Ascending aorta (tissue), 2 donors: Measurements from ENCODE around the gene GBP7. TPM values are rescaled to one million over a fixed set of nuclear protein-coding genes. Genes with fewer than 3 reads are reported as not detected.
"Not testable (repeated sequence)": the region's sequence is repeated elsewhere in the genome, so short reads cannot be mapped to it uniquely, and the experiment has no call there.

Experiments used
- DNase-seq, 2 donors: peaks; one replicate each; pipeline ENCODE4 v3.0.0-alpha.2; 2019; ENCODE audit warnings: low spot score in 2 of 2
- H3K27ac ChIP-seq, 2 donors: fragments of 200-600 bp; sonication (generic); one replicate each; pipeline ENCODE4 v1.5.1; 2016 to 2017; ENCODE audit warnings: mild to moderate bottlenecking in 1 of 2
- H3K27me3 ChIP-seq: fragments of 200-600 bp; sonication (generic); one replicate; pipeline ENCODE4 v1.5.1; 2017
- H3K36me3 ChIP-seq, 2 donors: fragments of 200-600 bp; sonication (generic); one replicate each; pipeline ENCODE4 v1.5.1; 2016
- H3K4me1 ChIP-seq, 2 donors: fragments of 200-600 bp; sonication (generic); one replicate each; pipeline ENCODE4 v1.5.1; 2016 to 2017; ENCODE audit warnings: mild to moderate bottlenecking in 1 of 2
- H3K4me3 ChIP-seq, 2 donors: fragments of 200-600 bp; sonication (generic); one replicate each; pipeline ENCODE4 v1.5.1; 2016 to 2017; ENCODE audit warnings: mild to moderate bottlenecking in 1 of 2
- H3K9me3 ChIP-seq, 2 donors: fragments of 200-600 bp; sonication (generic); one replicate each; pipeline ENCODE4 v1.5.1; 2016
- CTCF ChIP-seq, 3 experiments: fragments of 200-600 bp in 2 of 3; fragments of 450-650 bp in 1 of 3; sonication (generic) in 2 of 3; IDR thresholded peaks; one replicate each; pipeline ENCODE4 v1.5.1; 2016 to 2019; ENCODE audit warnings: antibody characterized with exemption in 3 of 3, mild to moderate bottlenecking in 1 of 3, moderate library complexity in 1 of 3
- intact Hi-C: fragments of 100-400 bp; cut with DNase I; formaldehyde crosslinking; loops from one replicate; pipeline ENCODE4 v1.15.1; 2023
- total RNA-seq: library from RNA; depleted of rRNA; stranded (reverse); fragments of >200 nt; gene quantifications from one replicate; pipeline ENCODE4 v1.1.0, GENCODE V29; 2016

The GBP7 gene
- total RNA-seq = not detected

GRCh38 chr1:89175601-89176256 lies at the start of gene GBP7:
Gene GBP7, minus strand, starts transcription at chr1:89176003. Its CDS starts 4,068 bp downstream, at chr1:89171935.
- Histone ChIP-seq H3K27ac (no peak within 1 kb of the TSS), H3K9me3 (no peaks in the 10 kb centered on the region), H3K36me3 (no peaks in the 10 kb centered on the region), H3K27me3 (no peaks in the 10 kb centered on the region), H3K4me3 (no peak within 1 kb of the TSS), H3K4me1 (no peaks in the 10 kb centered on the region)
- intact Hi-C loops = no loop called here
- no peak for TF ChIP-seq CTCF (IDR thresholded peaks at IDR 0.05)
- no peak for DNase-seq

- Histone ChIP-seq H3K27me3 (no peaks in the 10 kb centered on the region), H3K27ac (no peak overlapping the region), H3K4me3 (no peak overlapping the region), H3K4me1 (no peaks in the 10 kb centered on the region), H3K9me3 (no peaks in the 10 kb centered on the region), H3K36me3 (no peaks in the 10 kb centered on the region)
- intact Hi-C loops = no loop called here
- no peak for DNase-seq
- no peak for TF ChIP-seq CTCF (IDR thresholded peaks at IDR 0.05)
Observed at GRCh38 chr1:89221341-89221740, 45.5 kb upstream of the GBP7 start.

- H3K4me1 ChIP-seq, DNase-seq, intact Hi-C loops, H3K4me3 ChIP-seq, H3K27ac ChIP-seq, H3K9me3 ChIP-seq, H3K27me3 ChIP-seq, H3K36me3 ChIP-seq: not testable (repeated sequence)
Observed at GRCh38 chr1:89219851-89220250, 44.0 kb upstream of the GBP7 start.

- H3K27me3 ChIP-seq, DNase-seq, H3K4me3 ChIP-seq, H3K9me3 ChIP-seq, H3K36me3 ChIP-seq, H3K4me1 ChIP-seq, intact Hi-C loops, H3K27ac ChIP-seq: not testable (repeated sequence)
Observed at GRCh38 chr1:89218941-89219340, 43.1 kb upstream of the GBP7 start.

GRCh38 chr1:89213347-89213746 lies 37.5 kb upstream of the GBP7 start:
- intact Hi-C loops = no loop called here
- Histone ChIP-seq H3K27ac (no peak overlapping the region), H3K27me3 (no peaks in the 10 kb centered on the region), H3K9me3 (no peaks in the 10 kb centered on the region), H3K4me1 (no peaks in the 10 kb centered on the region), H3K4me3 (no peak overlapping the region), H3K36me3 (no peaks in the 10 kb centered on the region)
- no peak for DNase-seq
- TF ChIP-seq CTCF (IDR thresholded peaks at IDR 0.05) = no peak

GRCh38 chr1:89211035-89211634 lies 35.3 kb upstream of the GBP7 start:
- no peaks in the 10 kb centered on the region for H3K36me3 ChIP-seq
- H3K9me3 ChIP-seq = no peaks in the 10 kb centered on the region
- H3K4me1 ChIP-seq = no peaks in the 10 kb centered on the region
- H3K4me3 ChIP-seq = no peak overlapping the region
- no peak overlapping the region for H3K27ac ChIP-seq
- no peak for TF ChIP-seq CTCF (IDR thresholded peaks at IDR 0.05)
- no peak for DNase-seq
- intact Hi-C loops = no loop called here
- H3K27me3 ChIP-seq = no peaks in the 10 kb centered on the region
